ENCODE results near the gene INO80B.
"Not testable (repeated sequence)": the region's sequence is repeated elsewhere in the genome, so short reads cannot be mapped to it uniquely, and the experiment has no call there.

Gene INO80B

DNA sequence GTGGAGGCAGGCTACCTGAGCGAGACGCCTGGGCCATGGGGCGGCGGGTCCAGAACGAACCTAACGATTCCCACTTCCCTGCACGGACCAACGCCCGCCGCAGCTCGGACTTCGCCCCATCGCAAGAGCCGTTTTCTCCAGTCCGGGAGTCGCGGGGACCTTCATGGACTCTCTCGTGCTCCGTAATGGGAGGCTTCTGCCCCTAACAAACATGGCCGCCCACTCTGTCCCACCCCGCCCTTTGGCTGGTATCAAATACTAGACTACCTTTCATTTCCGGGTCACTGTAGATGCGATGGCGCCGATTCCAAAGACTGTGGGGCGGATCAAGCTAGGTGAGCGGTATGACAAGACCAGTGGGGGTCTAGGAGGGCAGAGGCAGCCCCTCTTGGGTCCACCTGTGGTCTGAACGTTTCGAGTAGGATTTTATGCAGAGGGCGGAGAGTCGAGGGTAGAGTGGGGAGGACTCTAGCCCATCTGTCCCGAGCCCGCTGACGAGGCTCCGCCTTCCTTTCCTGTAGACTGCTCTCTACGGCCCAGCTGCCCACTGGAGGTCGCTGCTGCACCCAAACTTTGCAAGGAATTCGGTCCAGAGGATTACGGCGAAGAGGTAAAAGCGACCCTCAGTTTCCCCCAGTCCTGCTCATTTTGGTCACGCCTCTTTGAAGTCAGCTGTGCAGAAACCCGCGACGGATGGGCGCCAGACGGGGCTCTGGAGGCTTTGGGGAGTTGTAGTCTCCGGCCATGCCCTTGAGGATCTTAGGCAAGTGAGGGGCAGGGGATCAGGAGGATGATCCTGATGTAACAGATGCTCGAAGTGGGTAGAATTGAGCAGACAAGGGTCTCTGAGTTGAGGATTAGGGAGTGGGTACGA, 28.2 kb downstream of the INO80B start, which contains the start of the genes CCDC142 and TTC31:
TSS of gene CCDC142 (minus strand) at position 198 of the 874 bp plus-strand sequence. CDS start at position 37, 161 bp downstream.
TSS of gene TTC31 (plus strand) at position 281 of the 874 bp plus-strand sequence. CDS start at position 296, 15 bp downstream.
- DNase-seq: peak; percentile 90

DNA sequence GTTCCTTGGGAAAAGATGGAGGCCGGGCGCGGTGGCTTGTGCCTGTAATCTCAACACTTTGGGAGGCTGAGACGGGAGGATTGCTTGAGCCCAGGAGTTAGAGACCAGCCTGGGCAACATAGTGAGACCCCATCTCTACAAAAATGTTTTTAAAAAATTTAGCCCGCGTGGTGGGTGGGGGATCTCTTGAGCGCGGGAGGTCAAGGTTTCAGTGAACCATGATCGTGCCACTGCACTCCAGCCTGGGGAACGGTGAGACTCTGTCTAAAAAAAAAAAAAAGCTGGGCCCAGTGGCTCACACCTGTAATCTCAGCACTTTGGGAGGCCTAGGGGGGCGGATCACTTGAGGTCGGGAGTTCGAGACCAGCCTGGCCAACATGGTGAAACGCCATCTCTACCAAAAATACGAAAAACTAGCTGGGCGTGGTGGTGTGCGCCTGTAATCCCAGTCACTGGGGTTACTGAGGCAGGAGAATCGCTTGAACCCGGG, 28.8 kb downstream of the INO80B start:
- DNase-seq: not testable (repeated sequence)

DNA sequence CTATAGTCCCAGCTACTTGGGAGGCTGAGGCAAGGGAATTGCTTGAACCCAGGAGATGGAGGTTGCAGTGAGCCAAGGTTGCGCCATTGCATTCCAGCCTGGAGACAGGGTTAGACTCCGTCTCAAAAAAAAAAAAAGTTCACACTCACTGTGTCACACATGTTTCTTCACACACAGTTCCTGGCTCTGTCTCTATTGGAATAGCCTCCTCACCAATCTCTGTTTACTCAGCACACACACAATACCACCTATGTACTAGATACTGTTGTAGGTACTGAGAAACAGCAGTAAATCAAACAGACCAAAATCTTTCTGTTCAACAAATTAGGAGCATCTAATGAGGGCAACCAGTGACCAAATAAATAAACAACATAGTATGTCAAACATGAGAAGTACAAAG, 31.3 kb downstream of the INO80B start:
- DNase-seq: no peak

DNA sequence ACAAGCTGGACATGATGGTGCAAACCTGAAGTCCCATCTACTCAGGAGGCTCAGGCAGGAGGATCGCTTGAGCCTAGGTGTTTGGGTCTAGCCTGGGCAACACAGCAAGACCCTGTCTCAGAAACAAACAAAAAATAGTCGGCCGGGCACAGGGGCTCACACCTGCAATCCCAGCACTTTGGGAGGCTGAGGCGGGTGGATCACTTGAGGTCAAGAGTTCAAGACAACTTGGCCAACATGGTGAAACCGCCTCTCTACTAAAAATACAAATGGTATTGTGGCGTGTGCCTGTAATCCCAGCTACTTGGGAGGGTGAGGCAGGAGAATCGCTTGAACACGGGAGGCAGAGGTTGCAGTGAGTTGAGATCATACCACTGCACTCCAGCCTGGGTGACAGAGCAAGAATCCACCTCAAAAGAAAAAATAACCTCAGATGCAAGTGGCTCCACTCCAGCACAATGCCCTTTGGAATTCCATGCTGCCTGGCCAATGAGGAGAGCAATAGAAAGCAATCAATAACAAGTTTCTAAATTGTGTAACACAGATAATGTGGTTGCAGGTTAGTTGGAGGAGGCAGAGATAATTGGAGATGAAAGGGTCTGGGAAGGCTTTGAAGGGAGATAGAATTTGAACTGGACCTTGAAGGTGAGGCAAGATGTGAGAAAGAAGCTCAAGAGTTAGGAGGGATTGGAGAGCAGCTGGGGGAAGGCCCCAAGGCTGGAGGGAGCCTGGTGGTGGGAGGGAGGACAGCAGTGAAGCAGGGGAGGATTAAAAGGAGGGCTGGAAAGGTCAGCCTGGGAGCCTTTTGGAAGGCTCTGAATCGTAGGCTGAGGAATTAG, 34.0 kb downstream of the INO80B start:
- no peak for DNase-seq

DNA sequence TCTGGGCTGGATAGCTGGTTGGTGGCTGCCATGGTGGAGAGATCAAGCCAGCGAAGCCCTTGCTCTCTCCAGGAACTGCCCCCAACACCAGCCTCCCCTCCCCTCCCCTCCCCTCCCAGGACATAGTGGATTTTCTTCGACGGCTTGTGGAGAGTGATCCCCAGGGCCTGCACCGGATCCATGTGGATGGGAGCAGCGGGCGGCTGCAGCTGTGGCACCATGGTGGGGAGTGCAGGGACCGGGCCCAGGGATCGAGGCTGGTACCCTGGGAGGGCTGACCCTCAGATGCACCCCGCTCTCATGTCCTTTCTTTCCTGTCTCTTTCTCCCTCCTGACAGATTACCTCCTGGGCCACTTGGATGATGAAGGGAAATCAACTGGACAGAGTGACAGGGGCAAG, 35.0 kb downstream of the INO80B start:
- DNase-seq: no peak

DNA sequence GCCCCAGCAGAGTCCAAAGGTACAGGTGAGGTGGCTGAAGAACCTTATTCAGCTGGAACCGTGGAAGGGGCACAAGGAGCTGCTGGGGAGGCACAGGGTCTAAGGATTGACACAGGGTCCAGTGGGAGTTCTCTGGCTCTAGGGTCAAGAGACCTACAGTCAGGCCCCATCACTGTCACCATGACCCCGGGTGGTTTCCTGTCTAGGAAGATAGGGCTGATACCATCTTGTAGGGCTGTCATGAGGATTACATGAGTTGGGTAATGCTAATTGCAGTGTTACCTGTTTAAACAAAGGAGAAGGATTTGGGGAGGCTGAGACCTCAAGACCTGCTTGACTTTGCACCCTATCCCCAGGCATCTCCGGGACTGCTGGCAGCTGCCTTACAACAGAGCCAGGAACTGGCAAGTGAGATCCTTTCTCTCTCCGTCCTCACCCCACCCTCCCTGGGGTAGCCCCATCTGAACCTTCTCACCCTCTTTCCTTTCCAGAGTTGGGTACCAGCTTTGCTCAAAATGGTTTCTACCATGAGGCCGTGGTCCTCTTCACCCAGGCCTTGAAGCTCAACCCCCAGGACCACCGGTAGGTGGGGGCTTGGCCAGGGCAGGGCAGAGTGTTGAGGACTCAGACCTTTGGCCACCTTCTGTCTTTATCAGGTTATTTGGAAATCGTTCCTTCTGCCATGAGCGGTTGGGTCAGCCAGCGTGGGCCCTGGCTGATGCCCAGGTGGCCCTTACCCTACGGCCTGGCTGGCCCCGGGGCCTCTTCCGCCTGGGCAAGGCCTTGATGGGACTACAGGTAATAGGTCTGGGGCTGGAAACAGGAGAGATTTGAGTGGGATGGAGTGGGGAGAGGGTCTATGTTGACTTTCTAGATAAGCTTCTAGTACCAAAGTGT, 37.0 kb downstream of the INO80B start:
- DNase-seq: no peak

DNA sequence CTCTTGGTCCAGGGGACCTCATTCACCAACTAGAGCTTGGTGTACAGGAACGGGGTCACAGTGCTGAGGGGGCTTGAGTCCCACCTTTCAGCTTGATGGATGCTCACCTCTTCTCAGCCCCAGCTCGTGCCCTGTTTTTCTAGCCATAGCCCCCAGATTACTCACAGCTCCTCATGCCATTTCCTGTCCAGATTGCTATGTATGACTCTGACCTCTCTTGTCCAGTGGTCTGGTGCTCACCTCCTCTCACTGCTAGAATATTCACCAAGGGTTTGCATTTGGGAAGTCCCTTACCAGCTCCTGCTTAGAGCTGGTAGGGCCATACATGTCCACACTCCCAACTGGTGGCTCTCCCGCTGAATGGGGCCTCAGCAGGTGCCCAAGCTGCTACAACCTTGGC, 38.7 kb downstream of the INO80B start:
- no peak for DNase-seq

DNA sequence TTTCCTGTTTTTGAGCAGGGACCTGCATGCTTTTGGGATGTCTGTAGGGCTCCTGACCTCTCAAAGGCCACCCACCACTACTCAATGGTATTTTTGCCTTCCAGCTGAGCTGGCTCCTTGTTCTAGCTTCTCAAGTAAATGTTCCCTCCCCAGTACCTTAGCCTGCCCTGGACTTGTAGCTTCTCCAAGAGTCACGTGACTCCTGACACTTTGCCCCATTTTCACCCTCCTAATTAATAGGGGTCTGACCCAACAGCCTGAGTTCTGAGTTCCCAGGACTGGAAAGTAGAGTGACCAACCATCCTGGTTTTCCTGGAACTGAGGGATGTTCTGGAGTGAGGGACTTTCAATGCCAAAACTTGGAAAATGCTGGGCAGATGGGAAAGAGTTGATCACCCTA, 40.6 kb downstream of the INO80B start:
- DNase-seq: no peak

DNA sequence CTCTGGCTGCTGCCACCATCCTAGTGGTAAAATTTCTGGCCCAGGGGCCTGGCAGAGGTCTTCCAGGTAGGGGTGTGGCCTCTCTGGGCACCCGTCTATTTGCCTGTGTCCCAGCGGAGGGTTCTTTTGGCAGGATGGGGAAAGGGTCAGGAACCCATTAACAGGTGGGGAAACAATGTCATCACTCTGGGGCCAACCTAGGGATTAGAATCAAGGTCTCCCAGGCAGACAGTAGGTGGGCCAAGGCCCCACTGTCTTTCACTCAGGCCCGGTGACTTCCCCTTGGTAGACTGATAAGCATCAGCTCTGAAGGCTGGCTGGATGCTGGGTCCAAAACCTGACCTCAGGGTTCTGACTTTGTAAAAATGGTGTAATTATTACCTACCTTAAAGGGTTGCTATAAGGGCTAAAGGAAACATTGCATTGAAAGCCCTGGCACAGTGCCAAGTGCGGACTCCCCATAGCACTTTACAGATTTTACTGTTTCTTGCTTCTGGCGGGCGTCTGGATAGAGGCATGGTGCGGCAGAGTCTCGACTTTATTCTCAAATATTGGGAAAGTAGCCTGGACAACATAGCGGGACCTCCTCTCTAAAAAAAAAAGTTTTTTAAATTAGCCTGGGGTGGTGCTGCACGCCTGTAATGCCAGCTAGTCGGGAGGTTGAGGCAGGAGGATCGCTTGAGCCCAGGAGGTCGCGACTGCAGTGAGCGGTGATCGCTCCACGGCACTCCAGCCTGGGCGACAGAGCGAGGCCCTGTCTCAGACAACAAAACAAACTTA, 42.3 kb downstream of the INO80B start:
- DNase-seq: no peak

DNA sequence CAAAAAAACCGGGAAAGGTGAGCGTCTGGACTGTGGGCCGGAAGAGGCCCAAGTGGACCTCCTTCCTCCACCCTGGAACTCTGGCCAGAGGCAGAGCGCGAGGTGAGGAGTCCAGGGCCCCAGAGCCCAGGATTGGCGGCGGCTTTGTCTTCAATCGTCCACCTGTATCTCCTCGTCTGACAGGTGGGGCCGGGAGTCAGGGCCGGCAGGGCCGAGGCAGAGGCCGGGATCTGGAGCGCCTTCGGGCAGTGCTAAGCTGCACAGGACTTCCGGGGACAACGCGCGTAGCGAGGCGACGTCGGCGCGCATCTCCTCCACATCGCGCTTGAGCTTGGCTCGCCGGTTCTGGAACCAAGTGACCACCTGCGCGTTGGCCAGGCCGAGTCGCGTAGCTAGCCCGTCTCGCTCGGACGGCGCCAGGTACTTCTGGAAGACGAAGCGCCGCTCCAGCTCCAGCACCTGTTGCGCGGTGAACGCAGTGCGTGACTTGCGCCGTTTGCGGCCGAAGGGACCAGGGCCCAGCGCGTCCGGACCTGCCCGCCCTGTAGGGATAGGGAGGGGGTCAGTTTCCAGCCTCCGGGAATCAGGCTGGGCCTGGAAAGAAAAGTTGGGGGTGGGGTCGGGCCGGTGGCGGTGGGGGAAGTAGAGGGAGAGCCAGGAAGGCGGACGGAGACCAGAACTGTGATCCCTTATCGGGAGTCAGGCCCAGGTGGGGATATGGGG, 43.1 kb downstream of the INO80B start:
- DNase-seq: no peak

DNA sequence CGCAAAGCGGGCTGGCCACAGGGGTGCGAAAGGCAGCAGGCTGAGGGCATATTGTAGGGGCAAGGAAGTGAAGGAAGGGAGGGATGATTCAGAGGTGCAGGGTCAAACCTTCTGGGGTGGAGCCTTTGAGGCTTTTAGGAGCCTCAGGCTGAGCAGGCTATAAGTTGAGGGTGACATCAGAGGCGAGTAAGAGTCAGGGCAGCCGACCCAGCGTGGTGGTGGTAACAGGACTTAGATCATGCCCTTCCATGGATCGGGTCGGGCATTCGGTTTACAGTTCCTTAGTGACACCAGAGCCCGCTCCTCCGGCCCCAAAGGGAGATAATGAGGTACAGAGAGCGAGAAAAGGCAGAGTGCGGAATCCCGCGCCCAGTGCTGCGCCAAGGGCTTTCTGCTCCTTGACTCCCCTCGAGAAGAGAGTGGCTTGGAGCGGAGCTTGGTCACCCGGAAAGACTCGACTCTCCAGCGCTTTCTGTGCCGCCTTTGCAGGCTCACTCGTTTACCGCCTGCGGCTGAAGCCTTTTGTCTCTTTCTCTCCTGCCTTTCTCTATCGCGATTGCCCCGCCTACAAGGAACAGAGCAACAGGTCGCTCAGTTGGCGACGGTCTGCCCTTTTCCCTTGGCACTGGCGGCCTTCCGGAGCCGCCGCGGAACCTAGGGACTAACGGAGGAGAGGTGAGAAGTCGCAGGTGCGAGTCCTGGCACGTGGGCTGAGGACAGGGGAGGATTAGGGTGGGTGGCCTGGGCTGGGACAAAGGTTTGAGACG, 43.8 kb downstream of the INO80B start:
- DNase-seq: no peak

DNA sequence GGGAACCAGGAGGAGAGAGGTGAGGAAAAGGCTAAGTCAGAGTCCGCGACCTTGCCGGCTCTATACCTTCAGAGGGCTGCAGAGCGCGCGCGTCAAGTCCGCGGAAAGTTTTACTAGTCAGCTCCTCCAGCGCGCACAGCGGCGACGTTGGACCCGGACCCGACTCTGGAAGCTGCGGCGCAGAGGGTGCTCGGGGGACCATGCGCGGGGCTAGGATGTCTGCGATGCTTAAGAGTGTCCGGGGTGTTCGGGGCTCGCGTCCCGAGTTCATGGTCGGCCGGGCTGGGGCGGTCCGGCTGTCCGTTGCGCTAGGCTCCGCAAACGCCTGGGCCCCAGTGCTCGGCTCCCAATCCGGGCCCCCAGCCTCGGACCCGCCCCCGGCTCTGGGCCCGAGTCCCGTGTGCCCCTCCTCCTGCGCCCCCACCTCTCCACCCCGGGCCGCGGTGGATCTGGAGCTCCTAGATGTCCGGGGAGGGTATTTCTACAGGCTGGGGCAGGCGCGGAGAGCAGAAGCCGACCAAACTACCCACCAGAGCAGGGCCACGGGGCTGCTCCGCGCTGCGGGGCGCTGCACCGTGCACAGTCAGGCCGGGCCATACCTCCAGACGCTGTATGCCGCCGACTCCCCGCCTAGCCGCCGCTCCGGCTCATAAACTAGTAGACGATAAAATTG, 44.5 kb downstream of the INO80B start, which contains the start of gene LBX2:
TSS of gene LBX2 (minus strand) at position 337 of the 673 bp plus-strand sequence. CDS start at position 271, 66 bp downstream.
- DNase-seq: no peak

DNA sequence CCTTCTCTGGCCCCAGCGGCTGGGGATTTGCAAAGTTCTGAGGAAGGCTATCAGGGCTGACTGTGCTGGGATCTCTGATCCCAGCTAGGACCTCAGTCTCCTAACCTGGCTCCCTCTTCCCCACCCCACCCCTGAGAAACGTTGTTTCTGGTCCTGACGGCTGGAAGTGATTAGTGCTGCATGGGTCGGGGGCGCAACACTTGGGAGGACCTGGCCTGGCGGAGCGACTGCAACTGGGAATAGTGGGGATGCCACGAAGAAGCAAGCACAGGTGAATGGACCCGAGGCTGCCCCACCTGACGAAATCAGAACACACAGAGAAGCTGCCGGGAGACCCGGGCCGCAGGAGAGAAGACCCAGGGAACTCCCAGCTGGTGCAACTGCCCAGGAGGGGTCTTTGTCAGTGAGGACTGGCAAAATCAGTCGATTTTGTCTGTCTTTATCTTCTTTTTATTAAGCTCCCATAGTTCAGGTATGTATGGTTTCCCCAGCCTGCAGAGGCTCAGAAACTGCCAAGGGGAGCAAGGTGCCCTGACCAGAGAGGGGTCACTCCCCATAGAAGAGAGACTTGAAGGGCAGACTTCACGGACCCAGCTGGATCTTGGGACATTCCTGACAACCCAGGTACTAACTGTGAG, 45.2 kb downstream of the INO80B start:
- no peak for DNase-seq

DNA sequence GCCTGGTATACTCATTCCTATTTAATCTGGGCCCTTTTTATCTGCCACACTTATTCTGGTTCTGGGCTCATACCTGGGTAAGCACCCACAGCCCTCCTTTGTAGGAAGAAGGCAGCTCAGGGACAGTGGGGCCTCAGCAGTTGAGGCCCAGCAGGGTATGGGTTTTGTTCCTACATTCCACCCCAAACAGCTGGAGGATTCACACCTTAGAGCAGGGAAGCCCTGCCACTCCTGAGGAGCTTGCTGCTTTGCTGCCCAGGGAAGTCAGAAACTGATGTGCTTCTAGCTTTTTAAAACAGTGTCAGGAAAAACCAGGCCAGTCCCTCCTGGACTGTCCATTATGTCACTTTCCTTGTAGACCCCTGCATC, 45.7 kb downstream of the INO80B start:
- DNase-seq: no peak

DNA sequence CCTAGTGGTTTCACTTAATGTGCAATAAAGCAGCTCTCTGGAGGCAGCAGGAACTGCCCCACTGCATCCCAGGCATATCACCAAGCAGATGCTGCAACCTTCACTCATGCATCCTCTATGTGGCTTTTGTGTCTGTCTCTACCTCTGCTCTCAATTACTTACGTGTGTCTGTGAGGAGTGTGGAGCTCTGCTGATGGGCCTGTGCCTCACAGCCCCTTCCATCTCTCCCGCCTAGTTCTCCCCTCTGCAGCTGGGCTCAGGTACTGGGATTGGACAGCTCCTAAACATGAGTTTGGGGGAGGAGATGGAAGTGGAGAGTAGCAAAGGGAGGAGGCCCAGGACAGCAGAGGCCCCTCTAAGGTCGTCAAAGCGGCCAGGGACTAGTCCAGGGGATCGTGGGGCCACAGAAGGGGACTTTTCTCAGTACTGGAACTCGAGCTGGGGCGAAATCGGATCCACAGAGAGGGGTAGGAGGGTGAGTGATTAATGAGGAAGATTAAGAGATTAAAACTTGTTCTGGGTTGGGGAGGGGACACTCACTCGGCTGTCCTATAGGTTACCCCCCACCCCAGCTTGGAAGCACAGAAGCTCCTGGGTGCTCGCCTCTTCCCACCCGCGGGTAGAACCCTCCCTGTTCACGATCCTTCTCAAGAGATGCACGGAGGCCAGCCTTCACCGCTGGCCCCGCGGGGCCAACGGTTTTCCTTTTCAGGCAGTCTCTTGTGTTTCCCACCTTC, 46.6 kb downstream of the INO80B start:
- DNase-seq: no peak

DNA sequence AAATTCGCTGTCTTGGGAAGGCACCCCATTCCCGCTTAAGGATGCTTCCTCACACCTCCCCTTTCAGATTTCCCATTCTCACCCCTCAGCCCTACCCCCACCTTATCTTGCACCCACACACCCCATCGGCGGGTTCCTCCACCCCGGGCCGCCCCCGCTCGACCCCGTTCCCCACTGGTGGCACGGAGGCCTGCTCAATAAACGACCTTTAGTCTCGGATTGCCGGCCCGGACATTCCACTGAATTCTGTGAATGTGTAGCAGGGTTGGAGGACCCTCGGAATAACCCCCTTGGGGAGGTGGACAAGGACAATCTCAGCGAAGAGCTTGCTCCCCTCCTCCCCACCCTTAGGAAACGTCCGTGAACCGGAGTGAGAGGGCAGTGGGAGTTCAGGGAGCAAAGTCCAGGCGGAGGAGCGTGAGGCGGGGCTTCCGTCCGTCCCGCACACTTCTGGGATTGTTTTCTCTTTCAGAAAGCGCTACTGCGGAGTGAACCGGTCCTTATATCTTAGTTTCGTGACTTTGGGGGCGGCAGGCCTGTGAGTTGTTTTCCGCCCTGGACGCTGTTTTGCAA, 47.3 kb downstream of the INO80B start:
- no peak for DNase-seq

DNA sequence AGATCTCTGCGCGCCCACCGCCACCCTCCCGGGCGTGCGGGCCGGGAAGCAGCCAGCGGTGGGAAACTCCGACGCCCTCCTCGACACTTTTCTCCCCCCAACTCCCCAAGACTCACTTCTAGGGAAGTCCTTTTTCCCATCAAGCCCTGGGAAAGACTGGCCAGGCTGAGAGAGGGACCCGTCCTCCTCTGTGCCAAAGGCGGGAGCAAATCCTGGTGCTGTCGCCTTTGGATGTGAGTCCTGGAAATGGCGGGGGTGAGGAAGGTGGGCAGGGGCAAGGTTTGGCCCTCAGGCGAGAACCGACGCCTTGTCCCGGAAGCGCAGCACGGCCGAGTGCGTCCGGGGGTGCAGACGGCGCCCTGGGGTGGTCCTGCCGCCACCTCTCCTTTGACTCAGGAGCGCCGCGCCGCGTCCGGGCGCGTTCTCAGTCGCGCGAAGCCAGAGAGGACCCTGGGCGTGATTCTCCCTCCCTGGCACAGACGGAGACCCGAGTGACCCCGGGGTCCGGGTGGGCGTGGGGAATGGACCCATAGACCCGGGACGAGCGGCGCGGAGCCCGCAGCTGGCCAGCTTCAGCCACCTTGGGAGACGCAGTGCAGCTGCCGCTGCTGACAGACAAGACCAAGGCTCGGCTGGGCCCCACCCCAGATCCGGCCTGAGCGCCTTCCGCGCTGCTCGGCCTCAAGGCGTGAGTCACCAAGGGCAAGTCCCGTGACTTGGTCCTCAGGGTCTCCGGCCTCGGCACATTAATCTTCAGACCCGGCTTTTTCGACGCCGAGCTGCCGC, 48.0 kb downstream of the INO80B start:
- no peak for DNase-seq

Measured in NCI-H1417 treated with DMSO at 0.1 percent for 48 hours (cell line).